OCI-LY1 (cell line): ENCODE measurements around the gene MYMK.

ENCODE experiments used
- H2AFZ ChIP-seq: fragments of 200-600 bp; sonication (generic), shearing (Covaris generic); 2 replicates; pipeline ENCODE4 v1.6.0; 2014; ENCODE audit warnings: antibody characterized with exemption, mild to moderate bottlenecking, low read length
- H3F3A ChIP-seq: fragments of 200-600 bp; sonication (generic), shearing (Covaris generic); 2 replicates; pipeline ENCODE4 v1.6.0; 2014; ENCODE audit warnings: mild to moderate bottlenecking, antibody characterized with exemption, low read length, moderate library complexity; ENCODE audit not compliant: insufficient read depth
- H3K27ac ChIP-seq: fragments of 200-600 bp; sonication (generic); 2 replicates; pipeline ENCODE4 v1.5.1; 2014; ENCODE audit warnings: low read length, mixed run types, mild to moderate bottlenecking, low read depth; ENCODE audit not compliant: poor library complexity, severe bottlenecking
- H3K27me3 ChIP-seq: fragments of 200-600 bp; sonication (generic); 2 replicates; pipeline ENCODE4 v1.6.0; 2014; ENCODE audit warnings: antibody characterized with exemption, mild to moderate bottlenecking, low read length, moderate library complexity; ENCODE audit not compliant: insufficient read depth
- H3K36me3 ChIP-seq: fragments of 200-600 bp; sonication (generic); 2 replicates; pipeline ENCODE4 v1.6.1; 2014; ENCODE audit warnings: mild to moderate bottlenecking, antibody characterized with exemption, low read length, moderate library complexity, mixed read lengths; ENCODE audit not compliant: insufficient read depth
- H3K4me1 ChIP-seq: fragments of 200-600 bp; sonication (generic); 2 replicates; pipeline ENCODE4 v1.5.1; 2014; ENCODE audit warnings: mild to moderate bottlenecking, low read length, moderate library complexity; ENCODE audit not compliant: insufficient read depth, severe bottlenecking
- H3K4me2 ChIP-seq: fragments of 200-600 bp; sonication (generic), shearing (Covaris generic); 2 replicates; pipeline ENCODE4 v1.6.1; 2014; ENCODE audit warnings: low read length
- H3K4me3 ChIP-seq: fragments of 200-600 bp; sonication (generic); 2 replicates; pipeline ENCODE4 v1.5.1; 2014; ENCODE audit warnings: low read length, low read depth, mild to moderate bottlenecking, mixed read lengths; ENCODE audit not compliant: poor library complexity, severe bottlenecking
- H3K79me2 ChIP-seq: fragments of 200-600 bp; shearing (Covaris generic); 2 replicates; pipeline ENCODE4 v1.6.1; 2016; ENCODE audit warnings: mixed run types, low read length, mixed read lengths; ENCODE audit not compliant: insufficient read depth
- H3K9ac ChIP-seq: fragments of 200-600 bp; sonication (generic), shearing (Covaris generic); 2 replicates; pipeline ENCODE4 v1.6.1; 2014; ENCODE audit warnings: mild to moderate bottlenecking, low read length, mixed read lengths
- H3K9me2 ChIP-seq: fragments of 200-600 bp; sonication (generic), shearing (Covaris generic); 2 replicates; pipeline ENCODE4 v1.6.1; 2014; ENCODE audit warnings: low read depth, mild to moderate bottlenecking, low read length, mixed read lengths
- H3K9me3 ChIP-seq: fragments of 200-600 bp; shearing (Covaris generic); 2 replicates; pipeline ENCODE4 v1.6.1; 2014; ENCODE audit warnings: low read length, mixed read lengths
- H4K20me1 ChIP-seq: fragments of 200-600 bp; sonication (generic), shearing (Covaris generic); 2 replicates; pipeline ENCODE4 v1.6.0; 2016; ENCODE audit warnings: mild to moderate bottlenecking, low read length; ENCODE audit not compliant: insufficient read depth
- CTCF ChIP-seq: fragments of 200-600 bp; sonication (generic), shearing (Covaris generic); IDR thresholded peaks from 2 replicates; pipeline ENCODE4 v1.5.1; 2017; ENCODE audit warnings: mild to moderate bottlenecking, antibody characterized with exemption, low read length, moderate library complexity, mixed read lengths
- EZH2 ChIP-seq: fragments of 200-600 bp; sonication (generic), shearing (Covaris generic); IDR thresholded peaks from 2 replicates; pipeline ENCODE4 v1.8.0; 2017; ENCODE audit warnings: borderline replicate concordance, mixed run types, mild to moderate bottlenecking, antibody characterized with exemption, low read length, moderate library complexity, mixed read lengths

Gene MYMK

GRCh38 chr9:133525677-133526076 is 918 bp upstream of the MYMK start:
- no peaks in the 10 kb centered on the region for H3K9me2 ChIP-seq
- no peak overlapping the region for H2AFZ ChIP-seq
- H3K27ac ChIP-seq: no peak overlapping the region

GRCh38 chr9:133524146-133524545 is 613 bp downstream of the MYMK start:
- Histone ChIP-seq H3F3A (no peaks in the 10 kb centered on the region), H3K4me3 (no peak overlapping the region), H3K36me3 (no peaks in the 10 kb centered on the region), H2AFZ (no peak overlapping the region), H3K9me2 (no peaks in the 10 kb centered on the region), H3K27ac (no peak overlapping the region), H4K20me1 (no peaks in the 10 kb centered on the region), H3K27me3 (peaks cover 28% of the 10 kb centered on the region), H3K9me3 (no peaks in the 10 kb centered on the region), H3K4me1 (no peaks in the 10 kb centered on the region), H3K9ac (no peak overlapping the region), H3K79me2 (no peaks in the 10 kb centered on the region), H3K4me2 (no peak overlapping the region)
- TF ChIP-seq EZH2: no peak

More at GRCh38 chr9:133525677-133526076, 918 bp upstream of the MYMK start:
- H3K4me2 ChIP-seq: no peak overlapping the region
- no peak overlapping the region for H3K4me3 ChIP-seq
- H3K4me1 ChIP-seq: no peaks in the 10 kb centered on the region
- no peak for TF ChIP-seq CTCF
- TF ChIP-seq EZH2: no peak
- no peaks in the 10 kb centered on the region for H3F3A ChIP-seq
- H3K9ac ChIP-seq: no peak overlapping the region
- H3K79me2 ChIP-seq: no peaks in the 10 kb centered on the region
- H3K27me3 ChIP-seq: peaks cover 31% of the 10 kb centered on the region
- no peaks in the 10 kb centered on the region for H3K9me3 ChIP-seq
- H3K36me3 ChIP-seq: no peaks in the 10 kb centered on the region
- H4K20me1 ChIP-seq: no peaks in the 10 kb centered on the region

- Histone ChIP-seq H3K4me2 (no peak overlapping the region), H3K4me3 (no peak overlapping the region), H3K27ac (no peak overlapping the region), H3K9me2 (no peaks in the 10 kb centered on the region), H3K36me3 (no peaks in the 10 kb centered on the region), H3F3A (no peaks in the 10 kb centered on the region), H3K4me1 (no peaks in the 10 kb centered on the region), H3K79me2 (no peaks in the 10 kb centered on the region), H2AFZ (no peak overlapping the region), H4K20me1 (no peaks in the 10 kb centered on the region), H3K9me3 (no peaks in the 10 kb centered on the region), H3K9ac (no peak overlapping the region), H3K27me3 (peaks cover 25% of the 10 kb centered on the region)
- TF ChIP-seq CTCF (no peak), EZH2 (no peak)
Observed at GRCh38 chr9:133523106-133523505, 1.7 kb downstream of the MYMK start.
